ENCODE data around the gene PPARD.

DNA sequence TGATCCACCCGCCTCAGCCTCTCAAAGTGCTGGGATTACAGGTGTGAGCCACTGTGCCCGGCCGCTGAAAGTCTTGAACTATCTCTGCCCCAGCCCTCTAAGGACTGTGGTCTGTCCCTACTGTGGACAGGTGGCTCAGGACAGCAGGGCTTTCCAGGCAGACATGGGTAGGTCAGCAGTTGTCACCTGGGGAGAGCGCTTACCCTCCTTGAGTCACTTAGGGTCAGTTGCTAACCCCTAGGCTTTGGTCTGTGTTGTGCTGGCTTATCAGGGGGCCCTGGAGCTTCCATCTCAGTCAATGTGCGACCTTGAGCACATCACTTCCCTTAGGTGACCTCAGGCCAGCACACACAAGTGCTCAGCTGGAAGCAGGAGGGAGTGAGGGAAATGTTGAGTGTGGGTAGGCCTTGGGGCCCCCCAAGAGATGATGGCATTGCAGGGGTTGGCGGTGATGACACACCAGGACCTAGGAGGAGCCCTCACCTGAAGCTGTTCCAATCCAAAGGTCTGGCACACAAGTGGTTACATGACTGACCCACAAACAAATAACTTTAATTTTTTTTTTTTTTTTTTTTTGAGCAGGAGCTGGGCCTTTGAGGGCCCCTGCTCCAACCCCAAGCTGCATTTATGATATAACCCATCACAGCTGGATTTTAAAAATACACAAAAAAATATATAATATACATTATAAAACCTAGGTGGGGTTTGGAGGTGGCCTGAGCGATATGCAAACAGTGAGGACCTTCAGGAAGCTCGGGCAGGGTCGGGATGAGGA lies 130.9 kb downstream of the PPARD start:
- TF ChIP-seq, protein P1, sequence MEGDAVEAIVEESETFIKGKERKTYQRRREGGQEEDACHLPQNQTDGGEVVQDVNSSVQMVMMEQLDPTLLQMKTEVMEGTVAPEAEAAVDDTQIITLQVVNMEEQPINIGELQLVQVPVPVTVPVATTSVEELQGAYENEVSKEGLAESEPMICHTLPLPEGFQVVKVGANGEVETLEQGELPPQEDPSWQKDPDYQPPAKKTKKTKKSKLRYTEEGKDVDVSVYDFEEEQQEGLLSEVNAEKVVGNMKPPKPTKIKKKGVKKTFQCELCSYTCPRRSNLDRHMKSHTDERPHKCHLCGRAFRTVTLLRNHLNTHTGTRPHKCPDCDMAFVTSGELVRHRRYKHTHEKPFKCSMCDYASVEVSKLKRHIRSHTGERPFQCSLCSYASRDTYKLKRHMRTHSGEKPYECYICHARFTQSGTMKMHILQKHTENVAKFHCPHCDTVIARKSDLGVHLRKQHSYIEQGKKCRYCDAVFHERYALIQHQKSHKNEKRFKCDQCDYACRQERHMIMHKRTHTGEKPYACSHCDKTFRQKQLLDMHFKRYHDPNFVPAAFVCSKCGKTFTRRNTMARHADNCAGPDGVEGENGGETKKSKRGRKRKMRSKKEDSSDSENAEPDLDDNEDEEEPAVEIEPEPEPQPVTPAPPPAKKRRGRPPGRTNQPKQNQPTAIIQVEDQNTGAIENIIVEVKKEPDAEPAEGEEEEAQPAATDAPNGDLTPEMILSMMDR (IDR thresholded peaks at IDR 0.05) = no peak
- TF ChIP-seq POLR2A (IDR thresholded peaks at IDR 0.05) (no peak), EP300 (IDR thresholded peaks at IDR 0.05) (no peak)
